Keratinocyte (primary cell): ENCODE results near the gene STAG1. TPM values are rescaled to one million over a fixed set of nuclear protein-coding genes. Genes with fewer than 3 reads are reported as not detected.

Experiments
- DNase-seq: peaks from one replicate; pipeline ENCODE4 v3.0.0-alpha.2; 2011; ENCODE audit warnings: low read depth, missing footprints, low spot score
- FAIRE-seq: peaks from 2 replicates; lab custom pipeline; 2011; peaks lifted over from hg19 to GRCh38; lab: Jason Lieb, UNC
- H2AFZ ChIP-seq: 2 replicates; pipeline ENCODE4 v1.6.0; 2012; ENCODE audit warnings: low read length, control low read depth, inconsistent platforms; ENCODE audit not compliant: control insufficient read depth
- H3K27ac ChIP-seq: 2 replicates; pipeline ENCODE4 v1.5.1; 2011; ENCODE audit warnings: low read length; ENCODE audit not compliant: control insufficient read depth, insufficient read depth
- H3K27me3 ChIP-seq: 3 replicates; pipeline ENCODE4 v1.6.0; 2011; ENCODE audit warnings: low read length; ENCODE audit not compliant: control insufficient read depth, insufficient read depth; ENCODE audit errors: extremely low read depth
- H3K36me3 ChIP-seq, 2 experiments: 2 replicates in 1 of 2; 3 replicates in 1 of 2; pipeline ENCODE4 v1.5.1; 2011; ENCODE audit warnings: low read length in 2 of 2, mild to moderate bottlenecking in 1 of 2; ENCODE audit not compliant: control insufficient read depth in 2 of 2, insufficient read depth in 2 of 2; ENCODE audit errors: extremely low read depth in 1 of 2
- H3K4me1 ChIP-seq: 3 replicates; pipeline ENCODE4 v1.5.1; 2011; ENCODE audit warnings: low read length; ENCODE audit not compliant: control insufficient read depth, insufficient read depth; ENCODE audit errors: extremely low read depth
- H3K4me2 ChIP-seq: 3 replicates; pipeline ENCODE4 v1.6.0; 2011; ENCODE audit warnings: low read depth, low read length; ENCODE audit not compliant: control insufficient read depth, insufficient read depth; ENCODE audit errors: extremely low read depth
- H3K4me3 ChIP-seq, 3 experiments: fragments of 200-600 bp in 1 of 3; sonication (generic) in 1 of 3; 2 replicates in 2 of 3; 3 replicates in 1 of 3; pipeline ENCODE4 v1.5.1; 2011 to 2016; ENCODE audit warnings: low read length in 3 of 3, mild to moderate bottlenecking in 3 of 3, control low read depth in 2 of 3, inconsistent platforms in 1 of 3, low read depth in 1 of 3, mixed read lengths in 1 of 3, mixed run types in 1 of 3, moderate library complexity in 1 of 3; ENCODE audit not compliant: control insufficient read depth in 2 of 3, insufficient read depth in 2 of 3; ENCODE audit errors: extremely low read depth in 1 of 3
- H3K79me2 ChIP-seq: 2 replicates; pipeline ENCODE4 v1.6.0; 2012; ENCODE audit warnings: low read length; ENCODE audit not compliant: control insufficient read depth, insufficient read depth
- H3K9ac ChIP-seq: 3 replicates; pipeline ENCODE4 v1.6.0; 2011; ENCODE audit warnings: low read length; ENCODE audit not compliant: control insufficient read depth, insufficient read depth; ENCODE audit errors: extremely low read depth
- H3K9me1 ChIP-seq: 3 replicates; pipeline ENCODE4 v1.6.0; 2011; ENCODE audit warnings: low read length; ENCODE audit not compliant: control insufficient read depth, insufficient read depth; ENCODE audit errors: extremely low read depth
- H3K9me3 ChIP-seq: 2 replicates; pipeline ENCODE4 v1.5.1; 2012; ENCODE audit warnings: low read depth, low read length; ENCODE audit not compliant: control insufficient read depth
- H4K20me1 ChIP-seq: 3 replicates; pipeline ENCODE4 v1.6.0; 2011; ENCODE audit warnings: low read length; ENCODE audit not compliant: control insufficient read depth, insufficient read depth; ENCODE audit errors: extremely low read depth
- CTCF ChIP-seq, 3 experiments: IDR thresholded peaks in 1 of 3; conservative IDR thresholded peaks in 1 of 3; optimal IDR thresholded peaks in 1 of 3; 2 replicates in 2 of 3; 3 replicates in 1 of 3; pipeline versions ENCODE3 to v1.5.1; 2011; ENCODE audit warnings: low read length in 3 of 3, mild to moderate bottlenecking in 3 of 3, moderate library complexity in 2 of 3, control low read depth in 1 of 3, inconsistent platforms in 1 of 3; ENCODE audit not compliant: insufficient read depth in 2 of 3; ENCODE audit errors: extremely low read depth in 1 of 3
- EZH2 ChIP-seq: IDR thresholded peaks from one replicate; pipeline ENCODE4 v1.6.1; 2012; ENCODE audit warnings: inconsistent platforms, mild to moderate bottlenecking, low read length, moderate library complexity
- dilution Hi-C: fragments of 300-500 bp; cut with MboI; formaldehyde crosslinking; loops from one replicate; pipeline ENCODE4 v1.7.0; 2020; ENCODE audit warnings: low sequenced_read_pairs; ENCODE audit not compliant: extremely low pct_ligation_motif_present
- polyA plus RNA-seq, 5 experiments: library from polyadenylated mRNA; depleted of rRNA in 3 of 5; stranded (reverse) in 3 of 5; stranded (forward) in 1 of 5; unstranded in 1 of 5; fragments of >200 nt; gene quantifications; 1 replicate in 1 of 5; 2 replicates in 3 of 5; 3 replicates in 1 of 5; pipeline versions ENCODE4 v1.2.1 to v1.2.3, GENCODE V29; 2011 to 2012; ENCODE audit warnings: missing spikeins in 2 of 5, low read depth in 1 of 5, low replicate concordance in 1 of 5

The STAG1 gene
- polyA plus RNA-seq, 1 donor (not counting 4 experiments of a cell fraction or from before 2014, with no cell fraction given), result 11.8 TPM

- H3K9me3 ChIP-seq, result no peaks in the 10 kb centered on the region
- peaks cover 7% of the 10 kb centered on the region for H3K4me1 ChIP-seq
- FAIRE-seq (no peak), DNase-seq (no peak)
- no peaks in the 10 kb centered on the region for H3K27me3 ChIP-seq
- no peak overlapping the region for H2AFZ ChIP-seq
- TF ChIP-seq CTCF (optimal IDR thresholded peaks at IDR 0.05 in 1 of 3, IDR thresholded peaks at IDR 0.05 in 1 of 3, conservative IDR thresholded peaks at IDR 0.05 in 1 of 3; ENCODE audit: extremely low read depth in 1 of 3, insufficient read depth in 2 of 3, low read length in 3 of 3) (no peak), EZH2 (no peak)
- H3K27ac ChIP-seq, result no peak overlapping the region
- H3K36me3 ChIP-seq, result no peaks in the 10 kb centered on the region
- dilution Hi-C loops, result no loop called here
- no peak overlapping the region for H3K4me3 ChIP-seq
- no peaks in the 10 kb centered on the region for H4K20me1 ChIP-seq
- H3K9ac ChIP-seq, result no peak overlapping the region
- H3K79me2 ChIP-seq, result peaks cover 59% of the 10 kb centered on the region
- no peaks in the 10 kb centered on the region for H3K9me1 ChIP-seq
- no peak overlapping the region for H3K4me2 ChIP-seq
Observed at GRCh38 chr3:136657526-136657925, 94.7 kb downstream of the STAG1 start.

GRCh38 chr3:136653628-136654027 lies 98.5 kb downstream of the STAG1 start:
- no peak overlapping the region for H3K9ac ChIP-seq
- H3K9me3 ChIP-seq, result no peaks in the 10 kb centered on the region
- H3K27me3 ChIP-seq, result no peaks in the 10 kb centered on the region
- no peak overlapping the region for H2AFZ ChIP-seq
- no peak overlapping the region for H3K27ac ChIP-seq
- H3K4me1 ChIP-seq, result peaks cover 7% of the 10 kb centered on the region
- TF ChIP-seq EZH2 (no peak), CTCF (optimal IDR thresholded peaks at IDR 0.05 in 1 of 3, IDR thresholded peaks at IDR 0.05 in 1 of 3, conservative IDR thresholded peaks at IDR 0.05 in 1 of 3; ENCODE audit: extremely low read depth in 1 of 3, insufficient read depth in 2 of 3, low read length in 3 of 3) (no peak)
- peaks cover 54% of the 10 kb centered on the region for H3K79me2 ChIP-seq
- H3K36me3 ChIP-seq, result no peaks in the 10 kb centered on the region
- no peak overlapping the region for H3K4me2 ChIP-seq
- dilution Hi-C loops, result no loop called here
- H4K20me1 ChIP-seq, result no peaks in the 10 kb centered on the region
- no peak overlapping the region for H3K4me3 ChIP-seq
- H3K9me1 ChIP-seq, result no peaks in the 10 kb centered on the region
- DNase-seq (no peak), FAIRE-seq (no peak)
